Measurements from ENCODE around the gene TIMM13.

TIMM13 gene

DNA sequence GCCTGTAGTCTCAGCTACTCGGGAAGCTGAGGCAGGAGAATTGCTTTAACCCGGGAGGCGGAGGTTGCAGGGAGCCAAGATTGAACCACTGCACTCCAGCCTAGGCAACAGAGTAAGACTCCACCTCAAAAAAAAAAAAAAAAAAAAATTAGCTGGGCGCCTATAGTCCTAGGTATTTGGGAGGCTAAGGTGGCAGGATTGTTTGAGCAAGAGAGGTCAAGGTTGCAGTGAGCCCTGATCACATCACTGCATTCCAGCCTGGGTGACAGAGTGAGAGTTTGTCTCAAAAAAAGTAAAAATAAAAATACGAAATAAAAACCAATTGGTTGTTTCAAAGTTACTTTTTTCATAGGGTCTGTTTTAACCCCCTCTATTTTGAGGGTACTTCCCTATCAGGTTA, 30.7 kb upstream of the TIMM13 start:
- TF ChIP-seq GATA2 (IDR thresholded peaks at IDR 0.05; ENCODE audit: low read depth, low read length) (no peak), GATA3 (IDR thresholded peaks at IDR 0.05; ENCODE audit: low read depth, low read length) (no peak)

DNA sequence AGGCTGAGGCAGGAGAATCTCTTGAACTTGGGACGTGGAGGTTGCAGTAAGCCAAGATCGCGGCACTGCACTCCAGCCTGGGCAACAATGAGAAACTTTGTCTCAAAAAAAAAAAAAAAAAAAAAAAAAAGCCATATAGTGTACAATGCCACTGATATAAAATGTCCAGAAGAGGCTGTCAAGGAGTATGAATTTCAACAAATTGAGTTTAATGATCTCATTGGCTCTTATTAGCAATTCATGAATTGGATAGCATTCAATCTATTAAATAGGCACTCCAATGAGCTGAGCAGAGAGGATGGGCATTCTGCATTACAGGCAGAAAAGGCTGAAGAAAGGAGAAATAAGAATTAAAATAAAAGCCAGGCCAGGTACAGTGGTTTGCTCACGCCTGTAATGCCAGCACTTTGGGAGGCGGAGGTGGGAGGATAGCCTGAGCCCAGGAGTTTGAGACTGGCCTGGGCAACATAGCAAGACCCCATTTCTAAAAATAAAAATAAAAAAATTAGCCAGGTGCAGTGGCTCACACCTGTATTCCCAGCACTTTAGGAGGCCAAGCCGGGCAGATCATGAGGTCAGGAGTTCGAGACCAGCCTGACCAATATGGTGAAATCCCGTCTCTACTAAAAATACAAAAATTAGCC, 30.1 kb upstream of the TIMM13 start:
- TF ChIP-seq GATA3 (IDR thresholded peaks at IDR 0.05; ENCODE audit: low read depth, low read length): no peak
- no peak for TF ChIP-seq GATA2 (IDR thresholded peaks at IDR 0.05; ENCODE audit: low read depth, low read length)

DNA sequence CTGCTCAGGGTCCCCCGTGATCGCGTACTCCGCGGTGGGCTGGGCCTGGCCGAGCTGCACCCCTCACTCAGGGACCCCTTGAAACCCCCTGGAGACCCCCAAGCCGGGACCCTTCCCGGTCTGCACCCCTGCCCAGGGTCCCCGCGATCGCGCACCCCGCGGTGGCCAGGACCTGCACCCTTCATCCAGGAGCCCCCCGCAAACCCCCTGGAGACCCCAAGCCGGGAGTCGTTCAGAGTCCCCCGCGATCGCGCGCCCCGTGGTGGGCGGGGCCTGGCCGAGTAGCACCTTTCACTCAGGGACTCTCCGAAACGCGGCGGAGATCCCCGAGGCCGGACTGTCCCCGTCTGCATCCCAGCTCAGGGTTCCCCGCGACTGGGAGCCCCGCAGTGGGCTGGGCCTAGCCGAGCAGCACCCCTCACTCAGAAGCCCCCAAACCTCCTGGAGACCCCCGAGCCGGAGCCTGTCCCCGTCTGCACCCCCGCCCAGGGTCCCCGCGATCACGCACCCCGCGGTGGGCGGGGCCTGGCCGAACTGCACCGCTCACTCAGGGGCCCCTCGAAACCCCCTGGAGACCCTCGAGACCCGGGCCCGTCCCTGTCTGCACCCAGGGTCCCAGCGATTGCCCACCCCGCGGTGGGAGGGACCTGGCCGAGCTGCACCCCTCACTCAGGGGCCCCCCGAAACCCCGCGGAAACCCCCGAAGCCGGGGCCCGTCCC, 28.6 kb upstream of the TIMM13 start:
- TF ChIP-seq GATA3 (IDR thresholded peaks at IDR 0.05; ENCODE audit: low read depth, low read length): no peak
- TF ChIP-seq GATA2 (IDR thresholded peaks at IDR 0.05; ENCODE audit: low read depth, low read length): no peak

DNA sequence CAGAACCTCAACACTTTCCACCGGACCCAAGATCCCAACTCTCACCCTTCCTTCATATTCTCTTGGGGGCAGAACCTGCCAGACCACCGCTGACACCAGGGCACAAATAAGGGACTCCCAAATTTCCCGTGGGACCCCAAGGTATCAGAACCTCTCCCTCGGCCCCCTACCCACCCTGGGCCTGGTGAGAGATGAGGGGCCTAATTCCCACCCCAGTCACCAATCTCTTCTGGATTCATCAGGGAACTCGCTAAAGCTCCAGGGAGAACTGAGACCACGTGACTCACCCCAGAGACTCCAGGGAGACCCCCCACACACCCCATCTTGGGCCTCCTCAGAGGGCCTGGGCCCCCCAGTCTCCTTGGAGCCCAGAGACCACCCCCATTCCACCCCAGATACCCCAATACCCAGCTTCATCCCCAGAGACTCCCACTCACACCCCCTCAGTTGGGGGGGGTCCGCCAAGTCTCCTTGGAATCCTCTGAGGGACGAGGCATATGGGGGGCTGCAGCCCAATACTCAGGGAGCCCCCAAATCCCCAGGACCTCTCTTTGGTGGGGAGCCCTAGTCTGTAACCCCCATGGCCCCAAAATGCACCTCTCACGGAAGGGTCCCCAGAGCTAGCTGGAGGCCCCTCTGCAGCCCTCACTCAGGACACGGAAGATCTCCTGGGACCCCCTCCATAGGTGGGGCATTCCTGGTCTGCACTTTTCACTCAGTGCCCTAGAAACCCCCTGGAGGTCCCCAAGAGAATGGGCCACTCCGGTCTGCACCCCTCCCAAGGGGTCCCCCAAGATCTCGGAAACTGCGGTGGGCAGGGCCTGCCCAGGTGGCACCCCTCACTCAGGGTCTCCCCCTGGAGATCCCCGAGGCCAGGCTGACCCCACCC, 27.8 kb upstream of the TIMM13 start:
- TF ChIP-seq GATA2 (IDR thresholded peaks at IDR 0.05; ENCODE audit: low read depth, low read length) (no peak), GATA3 (IDR thresholded peaks at IDR 0.05; ENCODE audit: low read depth, low read length) (no peak)

DNA sequence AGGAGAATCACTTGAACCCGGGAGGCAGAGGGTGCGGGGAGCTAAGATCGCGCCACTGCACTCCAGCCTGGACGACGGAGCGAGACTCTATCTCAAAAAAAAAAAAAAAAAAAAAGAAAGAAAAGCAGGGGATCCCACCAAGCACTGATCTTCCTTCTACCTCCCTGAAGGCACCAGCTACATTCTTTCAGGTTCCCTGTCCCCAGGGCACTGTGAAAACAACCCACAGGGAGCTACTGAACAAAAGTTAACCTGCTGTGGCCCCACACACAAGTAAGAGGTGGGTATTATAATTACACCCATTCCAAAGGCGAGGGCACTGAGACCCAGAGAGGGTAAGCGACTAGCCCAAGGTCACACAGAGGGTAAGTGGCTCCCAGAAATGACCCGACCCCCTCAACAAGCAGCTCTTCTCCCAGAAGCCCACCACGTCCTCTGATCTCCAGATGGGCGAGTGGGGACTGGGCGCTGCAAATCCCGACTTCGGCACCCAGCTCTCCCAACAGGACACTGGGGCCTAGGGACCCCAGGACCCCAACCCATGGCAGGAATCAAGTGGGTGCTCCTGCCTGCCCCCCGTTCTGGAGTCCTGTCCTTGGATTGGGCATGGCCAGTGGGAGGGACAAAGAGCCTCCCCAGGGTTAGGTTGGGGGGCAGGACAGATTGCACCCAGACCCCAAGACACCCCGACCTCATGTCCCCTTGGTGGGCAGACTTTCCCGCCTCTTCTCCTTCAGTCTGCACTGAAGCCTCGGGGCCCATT, 27.0 kb upstream of the TIMM13 start:
- TF ChIP-seq GATA2 (IDR thresholded peaks at IDR 0.05; ENCODE audit: low read depth, low read length): no peak
- TF ChIP-seq GATA3 (IDR thresholded peaks at IDR 0.05; ENCODE audit: low read depth, low read length): no peak

DNA sequence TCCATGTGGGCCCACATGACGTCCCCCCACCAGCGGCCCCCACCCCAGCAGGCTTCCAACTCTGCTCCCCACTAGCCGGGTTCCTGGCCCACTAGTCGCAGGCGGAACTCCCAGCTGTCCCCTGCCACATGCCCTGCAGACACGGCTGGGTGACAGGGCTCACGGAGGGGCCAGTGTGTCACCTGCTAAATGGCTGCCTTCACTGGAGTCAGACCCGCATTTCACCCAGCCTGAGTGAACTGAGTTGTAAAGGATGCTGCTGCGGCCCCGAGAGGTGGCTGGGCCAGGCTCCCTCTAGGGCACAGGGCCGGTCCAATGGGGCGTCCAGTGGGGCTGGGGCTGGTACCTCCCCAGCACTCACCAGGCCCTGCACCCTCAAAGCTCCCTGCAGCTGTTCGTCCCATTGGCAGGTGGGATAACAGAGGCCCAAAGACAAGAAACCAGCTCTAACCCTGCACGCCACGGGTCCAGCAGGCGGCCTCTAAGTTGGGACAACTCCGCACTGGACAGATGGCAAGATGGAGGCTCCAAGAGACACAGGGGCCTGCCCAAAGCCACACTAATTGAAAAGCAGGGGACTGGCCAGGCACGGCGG, 26.1 kb upstream of the TIMM13 start:
- TF ChIP-seq GATA3 (IDR thresholded peaks at IDR 0.05; ENCODE audit: low read depth, low read length) (no peak), GATA2 (IDR thresholded peaks at IDR 0.05; ENCODE audit: low read depth, low read length) (no peak)

DNA sequence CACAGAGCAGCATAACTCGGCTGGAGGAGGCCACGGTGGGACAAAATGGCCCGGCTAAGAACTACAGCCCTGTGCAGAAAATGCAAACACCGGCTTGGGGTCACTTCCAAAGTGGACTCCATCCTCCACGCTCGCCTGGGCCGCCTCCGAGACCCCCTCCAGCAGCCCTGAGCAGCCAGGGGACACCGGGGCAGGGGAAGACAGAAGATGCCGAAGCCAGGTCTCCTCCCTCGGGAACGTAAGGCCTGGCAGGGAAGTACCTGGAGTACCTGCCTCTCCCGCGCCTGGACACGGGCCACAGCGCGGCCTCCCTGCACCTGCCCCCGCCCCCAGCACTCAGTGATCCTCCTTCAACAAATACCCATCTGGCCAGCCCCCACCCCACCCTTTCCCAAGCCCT, 24.4 kb upstream of the TIMM13 start:
- TF ChIP-seq GATA2 (IDR thresholded peaks at IDR 0.05; ENCODE audit: low read depth, low read length): no peak
- no peak for TF ChIP-seq GATA3 (IDR thresholded peaks at IDR 0.05; ENCODE audit: low read depth, low read length)

DNA sequence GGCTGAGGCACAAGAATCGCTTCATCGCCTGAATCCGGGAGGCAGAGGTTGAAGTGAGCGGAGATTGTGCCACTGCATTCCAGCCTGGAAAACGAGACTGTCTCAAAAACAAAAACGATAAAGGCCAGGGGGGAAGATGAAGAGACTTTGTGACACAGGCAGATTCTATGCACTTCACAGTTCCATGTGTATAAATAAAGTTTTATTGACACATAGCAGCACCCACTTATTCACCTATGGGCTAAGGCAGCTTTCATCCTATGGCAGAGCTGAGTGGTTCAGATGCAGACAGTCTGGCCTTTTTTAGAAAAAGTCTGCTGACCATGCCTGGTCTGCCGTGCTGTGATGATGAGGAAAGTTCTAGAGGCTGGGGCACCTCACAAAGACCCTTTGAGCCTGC, 23.8 kb upstream of the TIMM13 start:
- no peak for TF ChIP-seq GATA3 (IDR thresholded peaks at IDR 0.05; ENCODE audit: low read depth, low read length)
- no peak for TF ChIP-seq GATA2 (IDR thresholded peaks at IDR 0.05; ENCODE audit: low read depth, low read length)

DNA sequence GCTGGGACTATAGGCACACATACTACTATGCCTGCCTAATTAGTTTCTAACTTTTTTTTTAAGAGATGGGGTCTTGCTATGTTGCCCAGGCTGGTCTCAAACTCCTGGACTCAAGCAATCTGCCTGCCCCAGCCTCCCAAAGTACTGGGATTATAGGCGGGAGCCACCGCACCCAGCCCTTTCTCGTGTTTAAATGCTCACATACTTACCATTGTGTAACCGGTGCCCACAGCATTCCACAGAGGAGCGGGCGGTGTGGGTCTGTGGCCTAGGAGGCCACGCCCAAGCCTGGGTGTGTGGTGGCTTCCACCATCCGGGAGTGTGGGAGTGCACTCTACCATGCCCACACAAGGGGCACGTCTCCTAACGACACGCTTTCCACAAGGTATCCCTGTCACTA, 21.6 kb upstream of the TIMM13 start:
- TF ChIP-seq GATA2 (IDR thresholded peaks at IDR 0.05; ENCODE audit: low read depth, low read length): no peak
- TF ChIP-seq GATA3 (IDR thresholded peaks at IDR 0.05; ENCODE audit: low read depth, low read length): no peak

DNA sequence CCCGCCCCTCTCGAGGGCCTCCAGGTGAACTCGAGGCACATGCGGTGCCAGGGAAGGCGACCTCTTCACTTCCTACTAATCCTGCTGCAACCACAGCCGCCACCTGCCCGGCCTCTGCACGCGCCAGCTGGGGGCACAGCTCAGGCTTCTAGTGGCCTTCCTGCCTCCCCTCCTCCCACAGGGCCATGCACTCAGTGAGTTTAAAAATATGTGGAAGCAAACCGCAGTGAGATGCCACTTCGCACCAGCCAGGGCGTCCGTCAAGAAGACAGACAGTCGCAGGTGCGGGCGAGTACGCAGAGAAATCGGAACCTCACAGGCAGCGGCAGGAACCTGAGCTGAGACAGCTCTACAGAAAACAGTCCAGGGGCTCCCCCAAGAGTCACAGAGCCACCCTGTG, 19.0 kb upstream of the TIMM13 start:
- TF ChIP-seq GATA3 (IDR thresholded peaks at IDR 0.05; ENCODE audit: low read depth, low read length) (no peak), GATA2 (IDR thresholded peaks at IDR 0.05; ENCODE audit: low read depth, low read length) (no peak)

DNA sequence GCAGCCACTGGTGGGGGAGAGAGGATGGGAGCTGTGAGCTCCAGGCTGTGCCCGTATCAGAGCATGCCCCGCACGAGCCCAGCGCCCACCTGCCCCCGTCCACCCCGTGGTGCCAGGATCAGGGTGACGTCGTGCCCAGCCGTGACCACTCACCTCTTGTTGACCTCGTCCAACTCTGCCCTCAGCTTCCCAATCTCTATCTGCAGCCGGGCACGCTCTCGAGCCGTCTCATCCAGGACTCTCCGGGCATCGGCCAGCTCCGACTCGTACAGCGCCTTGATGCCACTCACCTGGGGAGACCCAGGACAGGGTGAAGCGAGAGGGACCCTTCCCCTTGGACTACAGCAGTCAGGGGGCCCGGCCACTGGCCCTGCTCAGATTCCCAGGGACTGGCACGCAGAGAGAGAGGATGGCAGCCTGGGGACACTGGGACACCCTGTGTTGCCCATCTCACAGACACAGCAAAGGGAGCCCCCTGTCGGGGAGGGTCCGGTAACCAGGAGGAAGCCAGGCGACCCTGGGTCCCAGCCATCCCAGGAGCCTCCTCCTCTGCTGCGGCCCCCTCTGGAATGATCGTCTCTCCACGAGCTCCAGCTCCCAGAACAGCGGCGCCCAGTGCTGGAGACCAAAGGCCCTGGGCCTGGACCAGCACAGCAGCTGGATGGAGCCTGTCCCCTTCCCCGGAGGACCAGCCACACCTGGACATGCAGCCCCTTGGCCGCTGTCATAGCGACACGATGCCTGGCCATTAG, 17.0 kb upstream of the TIMM13 start:
- TF ChIP-seq GATA3 (IDR thresholded peaks at IDR 0.05; ENCODE audit: low read depth, low read length) (no peak), GATA2 (IDR thresholded peaks at IDR 0.05; ENCODE audit: low read depth, low read length) (no peak)

DNA sequence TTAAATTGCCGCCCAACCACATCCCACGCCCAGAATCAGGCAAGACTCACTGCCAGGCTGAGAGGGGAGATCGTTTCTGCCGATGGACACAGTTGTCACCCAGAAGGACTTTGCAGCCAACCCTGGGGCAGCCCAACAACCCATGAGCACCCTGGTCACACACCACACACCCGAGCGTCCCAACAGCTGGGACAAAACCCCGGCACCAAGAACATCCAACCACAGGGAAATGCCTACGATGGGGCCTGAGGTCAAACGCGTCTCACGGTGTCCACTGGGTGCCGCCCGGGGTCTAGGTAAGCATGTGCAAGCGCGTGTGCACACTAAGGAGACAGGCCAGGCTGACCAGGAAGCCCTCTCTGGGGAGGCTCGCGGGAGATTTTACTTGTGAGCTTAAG, 16.4 kb upstream of the TIMM13 start:
- TF ChIP-seq GATA3 (IDR thresholded peaks at IDR 0.05; ENCODE audit: low read depth, low read length): no peak
- no peak for TF ChIP-seq GATA2 (IDR thresholded peaks at IDR 0.05; ENCODE audit: low read depth, low read length)

Data from SH-SY5Y (cell line).